ENCODE results near the gene GNB1L. TPM values are rescaled to one million over a fixed set of nuclear protein-coding genes. Genes with fewer than 3 reads are reported as not detected.
A peak's percentile ranks its signal among the peaks of the same experiment; 100 is the strongest.

The GNB1L gene
- total and polyA plus RNA-seq, 9 of the 15 experiments (the other 6 are each of a cell fraction or from before 2014, with no cell fraction given), result 0.56 to 50.5 (median 10.2) TPM

DNA sequence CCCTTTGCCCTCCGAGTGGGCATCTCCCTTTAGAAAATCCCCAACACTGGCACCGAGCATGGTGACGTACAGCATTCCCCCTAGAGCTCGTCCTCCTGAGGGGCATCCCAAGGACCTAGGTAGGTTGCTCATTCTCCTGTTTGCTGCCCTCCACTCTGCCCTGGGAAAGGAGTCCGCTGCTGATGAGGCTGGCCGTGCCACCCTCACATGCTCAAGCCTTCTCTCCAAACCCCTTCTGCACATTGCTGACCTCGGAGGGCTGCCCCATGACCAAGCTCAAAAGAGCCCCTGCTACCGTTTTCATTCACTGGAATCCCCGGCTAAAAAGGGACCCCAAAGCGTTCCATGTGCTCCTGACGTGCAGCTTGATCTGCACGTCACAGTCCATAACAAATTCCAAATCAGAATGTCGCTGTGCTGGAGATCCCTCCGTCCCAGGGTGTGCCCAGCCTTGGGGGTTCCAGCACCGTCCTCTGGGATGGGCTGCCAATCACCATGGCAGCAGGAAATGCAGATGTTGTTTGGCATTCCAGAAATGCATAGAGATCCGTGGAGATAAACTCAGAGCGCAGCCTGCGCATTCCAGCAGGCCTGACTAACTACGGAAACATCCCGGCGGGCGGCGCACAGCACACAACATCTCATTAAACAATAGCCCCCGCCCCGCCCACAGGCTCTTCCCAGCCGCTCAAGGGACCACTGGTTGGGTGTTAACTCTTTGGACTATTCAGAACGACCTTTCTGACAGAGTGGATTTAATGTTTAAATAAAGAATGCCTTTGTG lies 26.3 kb upstream of the GNB1L start (continued):
- TF ChIP-seq CREB1 (IDR thresholded peaks at IDR 0.05) (no peak), CREB1 (CRISPR knock-in tag; IDR thresholded peaks at IDR 0.05) (no peak), RNF2 (IDR thresholded peaks at IDR 0.05) (no peak), BCOR (IDR thresholded peaks at IDR 0.05) (0 out of 2 replicates have a peak, but pooled peaks have one; percentile 22), LARP7 (IDR thresholded peaks at IDR 0.05) (no peak), MYC (IDR thresholded peaks at IDR 0.05; ENCODE audit: low read depth, low read length) (no peak), MYC (CRISPR knock-in tag; IDR thresholded peaks at IDR 0.05; ENCODE audit: borderline replicate concordance, low read depth) (peak; percentile 50; the same call in 1 of the 2 replicates), RBM25 (IDR thresholded peaks at IDR 0.05; ENCODE audit: low read depth, low read length, severe bottlenecking) (no peak), NFE2 (IDR thresholded peaks at IDR 0.05; ENCODE audit: low read depth) (no peak), ZNF311 (CRISPR knock-in tag; IDR thresholded peaks at IDR 0.05) (no peak), OTX1 (CRISPR knock-in tag; IDR thresholded peaks at IDR 0.05) (0 out of 2 replicates have a peak, but pooled peaks have one; percentile 23), JUND (IDR thresholded peaks at IDR 0.05; ENCODE audit: borderline replicate concordance, low read depth, low read length) (0 out of 2 replicates have a peak, but pooled peaks have one; percentile 26), JUND (tag; IDR thresholded peaks at IDR 0.05; ENCODE audit: borderline replicate concordance, low read depth, low read length) (no peak), LEF1 (IDR thresholded peaks at IDR 0.05) (no peak), MECOM (CRISPR knock-in tag; IDR thresholded peaks at IDR 0.05) (no peak), SAP30 (IDR thresholded peaks at IDR 0.05; ENCODE audit: borderline replicate concordance, insufficient read depth, low read depth, low read length, poor library complexity, severe bottlenecking) (no peak), BCLAF1 (IDR thresholded peaks at IDR 0.05; ENCODE audit: borderline replicate concordance in 1 of 2, control insufficient read depth in 1 of 2, low read depth in 2 of 2, low read length in 1 of 2) (no peak), ADNP (tag; IDR thresholded peaks at IDR 0.05) (no peak), ZKSCAN1 (IDR thresholded peaks at IDR 0.05; ENCODE audit: low read depth, low read length) (0 out of 2 replicates have a peak, but pooled peaks have one; percentile 48), ZNF655 (CRISPR knock-in tag; IDR thresholded peaks at IDR 0.05) (no peak)
- TF ChIP-seq, protein P1, sequence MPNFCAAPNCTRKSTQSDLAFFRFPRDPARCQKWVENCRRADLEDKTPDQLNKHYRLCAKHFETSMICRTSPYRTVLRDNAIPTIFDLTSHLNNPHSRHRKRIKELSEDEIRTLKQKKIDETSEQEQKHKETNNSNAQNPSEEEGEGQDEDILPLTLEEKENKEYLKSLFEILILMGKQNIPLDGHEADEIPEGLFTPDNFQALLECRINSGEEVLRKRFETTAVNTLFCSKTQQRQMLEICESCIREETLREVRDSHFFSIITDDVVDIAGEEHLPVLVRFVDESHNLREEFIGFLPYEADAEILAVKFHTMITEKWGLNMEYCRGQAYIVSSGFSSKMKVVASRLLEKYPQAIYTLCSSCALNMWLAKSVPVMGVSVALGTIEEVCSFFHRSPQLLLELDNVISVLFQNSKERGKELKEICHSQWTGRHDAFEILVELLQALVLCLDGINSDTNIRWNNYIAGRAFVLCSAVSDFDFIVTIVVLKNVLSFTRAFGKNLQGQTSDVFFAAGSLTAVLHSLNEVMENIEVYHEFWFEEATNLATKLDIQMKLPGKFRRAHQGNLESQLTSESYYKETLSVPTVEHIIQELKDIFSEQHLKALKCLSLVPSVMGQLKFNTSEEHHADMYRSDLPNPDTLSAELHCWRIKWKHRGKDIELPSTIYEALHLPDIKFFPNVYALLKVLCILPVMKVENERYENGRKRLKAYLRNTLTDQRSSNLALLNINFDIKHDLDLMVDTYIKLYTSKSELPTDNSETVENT (CRISPR knock-in tag; IDR thresholded peaks at IDR 0.05), result no peak; the same call in 1 of the 2 replicates
